Gastroesophageal sphincter (tissue), 4 donors: ENCODE data around the gene UIMC1. TPM values are rescaled to one million over a fixed set of nuclear protein-coding genes. Genes with fewer than 3 reads are reported as not detected.

Experiments used
- ATAC-seq: fragments of 150-250 bp; one replicate; pipeline ENCODE4 v1.9.1; 2016; ENCODE audit warnings: mild to moderate bottlenecking, moderate library complexity
- H3K27ac ChIP-seq, 4 donors: fragments of 200-600 bp; sonication (generic) in 3 of 4; 1 replicate in 3 of 4; 2 replicates in 1 of 4; pipeline ENCODE4 v1.5.1; 2016 to 2019
- H3K27me3 ChIP-seq: fragments of 200-600 bp; sonication (generic); one replicate; pipeline ENCODE4 v1.5.1; 2019
- H3K36me3 ChIP-seq, 2 donors: fragments of 200-600 bp; sonication (generic); one replicate each; pipeline ENCODE4 v1.5.1; 2019; ENCODE audit warnings: control low read depth in 1 of 2
- H3K4me1 ChIP-seq, 3 donors: fragments of 200-600 bp; sonication (generic); 1 replicate in 2 of 3; 2 replicates in 1 of 3; pipeline ENCODE4 v1.5.1; 2016 to 2019; ENCODE audit warnings: control low read depth in 2 of 3
- H3K4me3 ChIP-seq, 2 donors: fragments of 200-600 bp; sonication (generic); one replicate each; pipeline ENCODE4 v1.5.1; 2019; ENCODE audit warnings: mild to moderate bottlenecking in 1 of 2, moderate library complexity in 1 of 2
- H3K9me3 ChIP-seq, 3 donors: fragments of 200-600 bp; sonication (generic); one replicate each; pipeline ENCODE4 v1.5.1; 2017 to 2019; ENCODE audit warnings: control low read depth in 2 of 3
- EP300 ChIP-seq: sonication (generic); formaldehyde crosslinking; IDR thresholded peaks from one replicate; pipeline ENCODE4 v1.6.1; 2017; ENCODE audit warnings: antibody characterized with exemption, mild to moderate bottlenecking
- POLR2A ChIP-seq, 2 donors: fragments of 450-650 bp; IDR thresholded peaks; one replicate each; pipeline ENCODE4 v1.6.1; 2017; ENCODE audit warnings: antibody characterized with exemption in 2 of 2, mild to moderate bottlenecking in 2 of 2, moderate library complexity in 1 of 2
- POLR2AphosphoS5 ChIP-seq: sonication (generic); formaldehyde crosslinking; IDR thresholded peaks from one replicate; pipeline ENCODE4 v1.6.1; 2017; ENCODE audit warnings: antibody characterized with exemption
- WGBS, 2 donors: methylation state at CpG; one replicate each; pipeline ENCODE4 v1.1.5; 2018; ENCODE audit warnings: low coverage in 1 of 2; 5-methylcytosine and 5-hydroxymethylcytosine counted together
- total RNA-seq, 4 donors: library from RNA; depleted of rRNA; stranded (reverse); fragments of >200 nt; gene quantifications; one replicate each; pipeline ENCODE4 v1.1.0, GENCODE V29; 2016
- TF ChIP-seq, protein P1 (sequence below), 4 experiments: fragments of 200-600 bp in 2 of 4; fragments of 450-650 bp in 2 of 4; sonication (generic) in 1 of 4; IDR thresholded peaks; one replicate each; pipeline ENCODE4 v1.5.1; 2017 to 2019; ENCODE audit warnings: antibody characterized with exemption in 4 of 4, mild to moderate bottlenecking in 2 of 4, moderate library complexity in 2 of 4

UIMC1 gene
- total RNA-seq, 4 donors from 2014 or later: 37.9 to 50.6 (median 44.7) TPM

DNA sequence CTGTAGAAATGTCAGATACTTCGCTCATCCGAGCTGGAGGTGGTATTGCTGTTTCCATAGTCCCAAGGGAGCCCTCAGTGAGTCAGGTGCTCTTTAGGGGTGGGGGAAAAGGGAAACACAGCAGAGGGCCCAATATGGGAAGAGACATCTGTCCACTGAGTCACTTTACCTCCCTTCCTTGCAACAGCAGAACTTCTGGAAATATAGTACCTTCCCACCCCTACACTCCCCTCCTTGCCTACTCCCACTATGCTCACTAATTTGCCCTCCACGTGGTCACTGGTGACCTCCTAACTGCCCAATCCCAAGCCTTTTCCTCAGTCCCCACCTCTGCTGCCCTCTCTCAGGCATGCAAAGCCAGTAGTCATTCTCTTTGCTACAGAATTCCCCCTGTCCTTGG, 109.3 kb downstream of the UIMC1 start:
- peaks cover 0 to 7% of the 10 kb centered on the region in 2 donors for H3K36me3 ChIP-seq
- H3K4me1 ChIP-seq: peaks cover 0 to 7% (median 0%) of the 10 kb centered on the region in 3 donors
- no peak overlapping the region for H3K4me3 ChIP-seq
- TF ChIP-seq, protein P1, sequence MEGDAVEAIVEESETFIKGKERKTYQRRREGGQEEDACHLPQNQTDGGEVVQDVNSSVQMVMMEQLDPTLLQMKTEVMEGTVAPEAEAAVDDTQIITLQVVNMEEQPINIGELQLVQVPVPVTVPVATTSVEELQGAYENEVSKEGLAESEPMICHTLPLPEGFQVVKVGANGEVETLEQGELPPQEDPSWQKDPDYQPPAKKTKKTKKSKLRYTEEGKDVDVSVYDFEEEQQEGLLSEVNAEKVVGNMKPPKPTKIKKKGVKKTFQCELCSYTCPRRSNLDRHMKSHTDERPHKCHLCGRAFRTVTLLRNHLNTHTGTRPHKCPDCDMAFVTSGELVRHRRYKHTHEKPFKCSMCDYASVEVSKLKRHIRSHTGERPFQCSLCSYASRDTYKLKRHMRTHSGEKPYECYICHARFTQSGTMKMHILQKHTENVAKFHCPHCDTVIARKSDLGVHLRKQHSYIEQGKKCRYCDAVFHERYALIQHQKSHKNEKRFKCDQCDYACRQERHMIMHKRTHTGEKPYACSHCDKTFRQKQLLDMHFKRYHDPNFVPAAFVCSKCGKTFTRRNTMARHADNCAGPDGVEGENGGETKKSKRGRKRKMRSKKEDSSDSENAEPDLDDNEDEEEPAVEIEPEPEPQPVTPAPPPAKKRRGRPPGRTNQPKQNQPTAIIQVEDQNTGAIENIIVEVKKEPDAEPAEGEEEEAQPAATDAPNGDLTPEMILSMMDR (IDR thresholded peaks at IDR 0.05): no peak
- TF ChIP-seq POLR2A (IDR thresholded peaks at IDR 0.05) (no peak), EP300 (no peak), POLR2AphosphoS5 (no peak)
- no peaks in the 10 kb centered on the region for H3K9me3 ChIP-seq
- 60 to 61% methylated on average over 2 to 3 of the region's 3 CpGs for WGBS, 2 donors
- no peaks in the 10 kb centered on the region for H3K27me3 ChIP-seq
- no peak overlapping the region for H3K27ac ChIP-seq
- ATAC-seq: no peak

DNA sequence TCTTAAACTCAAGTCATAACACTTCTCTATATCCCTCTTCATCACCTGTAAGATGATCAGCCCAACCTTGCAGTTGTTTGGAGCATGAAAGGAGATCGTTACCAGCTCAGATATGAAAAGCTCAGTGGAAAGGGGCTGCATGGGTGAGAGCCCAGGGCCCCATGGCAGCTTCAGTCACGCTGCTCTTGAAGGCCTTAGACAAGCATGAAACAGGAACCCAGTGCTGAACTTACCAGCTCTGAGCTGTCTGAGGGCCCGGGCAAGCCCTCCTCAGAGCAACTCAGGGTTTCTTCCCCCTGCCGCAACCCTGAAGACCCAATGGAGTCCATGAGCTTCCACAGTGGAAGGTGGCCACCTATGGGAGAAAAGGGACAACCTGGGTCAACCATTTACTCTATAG, 110.7 kb downstream of the UIMC1 start:
- WGBS, 2 donors: no CpG with 5 or more reads among the region's 4 CpGs
- no peaks in the 10 kb centered on the region for H3K36me3 ChIP-seq
- no peaks in the 10 kb centered on the region for H3K9me3 ChIP-seq
- TF ChIP-seq POLR2AphosphoS5 (no peak), EP300 (no peak), POLR2A (IDR thresholded peaks at IDR 0.05) (no peak)
- TF ChIP-seq, protein P1 (IDR thresholded peaks at IDR 0.05): no peak
- peaks cover 0 to 7% (median 0%) of the 10 kb centered on the region in 3 donors for H3K4me1 ChIP-seq
- no peak overlapping the region for H3K4me3 ChIP-seq
- no peak overlapping the region for H3K27ac ChIP-seq
- ATAC-seq: no peak
- peaks cover 7% of the 10 kb centered on the region for H3K27me3 ChIP-seq

- Histone ChIP-seq H3K4me3 (no peak overlapping the region), H3K27me3 (peaks cover 7% of the 10 kb centered on the region), H3K36me3 (no peaks in the 10 kb centered on the region), H3K27ac (no peak overlapping the region), H3K9me3 (no peaks in the 10 kb centered on the region), H3K4me1 (no peaks in the 10 kb centered on the region)
- ATAC-seq: no peak
- TF ChIP-seq POLR2AphosphoS5 (no peak), EP300 (no peak), POLR2A (IDR thresholded peaks at IDR 0.05) (no peak)
- TF ChIP-seq, protein P1 (IDR thresholded peaks at IDR 0.05): no peak
- 67 to 97% methylated on average over 1 to 3 of the region's 6 CpGs for WGBS, 2 donors
Measured at GRCh38 chr5:176894298-176894697, 112.3 kb downstream of the UIMC1 start.

DNA sequence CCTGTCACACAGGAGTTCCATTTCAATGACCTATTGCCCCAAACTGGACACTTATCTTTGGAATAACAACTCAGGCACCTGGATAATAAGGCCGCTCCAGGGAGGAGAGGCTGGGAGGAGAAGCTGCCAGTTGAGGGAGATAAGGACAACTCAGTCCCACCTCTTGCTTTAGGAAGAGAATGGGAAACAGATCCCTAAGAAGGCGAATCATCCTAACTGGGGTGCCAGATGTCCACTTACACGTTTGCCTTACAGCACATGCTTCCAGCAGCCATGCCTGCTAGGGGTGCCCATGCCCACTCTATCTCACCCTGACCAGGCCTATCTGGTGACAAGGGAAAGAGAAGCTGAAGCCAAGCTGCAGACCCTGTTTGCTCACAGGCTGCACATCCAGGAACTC, 113.9 kb downstream of the UIMC1 start:
- Histone ChIP-seq H3K27ac (no peak overlapping the region), H3K9me3 (no peaks in the 10 kb centered on the region), H3K4me3 (no peak overlapping the region), H3K4me1 (no peaks in the 10 kb centered on the region), H3K36me3 (no peaks in the 10 kb centered on the region), H3K27me3 (peaks cover 7% of the 10 kb centered on the region)
- no peak for ATAC-seq
- TF ChIP-seq EP300 (no peak), POLR2A (IDR thresholded peaks at IDR 0.05) (no peak), POLR2AphosphoS5 (no peak)
- TF ChIP-seq, protein P1 (IDR thresholded peaks at IDR 0.05): no peak
- WGBS, 2 donors: 37 to 44% methylated on average over 1 to 3 of the region's 3 CpGs

DNA sequence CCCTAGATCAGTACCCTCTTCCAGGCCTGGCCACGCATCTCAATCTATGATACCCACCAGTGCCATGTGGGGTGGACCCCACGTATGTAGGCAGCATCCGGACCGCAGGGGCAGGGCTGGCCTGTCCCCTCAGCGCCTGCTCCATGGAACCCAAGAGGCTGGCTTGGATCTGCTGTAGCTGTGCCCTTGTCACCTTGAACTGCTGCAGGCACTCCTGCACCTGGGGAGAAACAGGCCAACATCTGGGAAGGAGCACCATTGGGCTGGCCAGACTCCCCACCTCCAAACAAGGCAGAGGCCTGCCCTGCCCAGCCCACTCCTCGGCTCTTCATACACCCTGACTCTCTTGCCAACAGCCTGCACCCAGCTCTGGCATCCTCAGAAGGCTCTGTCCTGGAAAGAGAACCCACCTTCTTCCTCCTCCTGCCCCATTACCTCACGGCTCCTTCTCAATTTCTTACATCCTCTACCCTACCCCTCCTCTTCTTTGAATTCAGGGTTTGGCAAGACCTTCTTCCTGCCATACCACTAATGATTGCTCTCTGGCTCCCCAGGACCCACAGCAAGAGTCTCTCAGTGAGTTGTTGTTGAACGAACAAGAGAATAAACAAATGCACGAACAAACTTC, 115.1 kb downstream of the UIMC1 start:
- no peaks in the 10 kb centered on the region for H3K36me3 ChIP-seq
- WGBS, 2 donors: 44 to 86% methylated on average over 1 to 3 of the region's 9 CpGs
- no peak for ATAC-seq

More for the DNA sequence above, 115.1 kb downstream of the UIMC1 start:
- no peak overlapping the region for H3K4me3 ChIP-seq
- H3K4me1 ChIP-seq: no peaks in the 10 kb centered on the region
- H3K9me3 ChIP-seq: no peaks in the 10 kb centered on the region
- peaks cover 7% of the 10 kb centered on the region for H3K27me3 ChIP-seq
- no peak for TF ChIP-seq POLR2A (IDR thresholded peaks at IDR 0.05)
- TF ChIP-seq EP300: no peak
- no peak for TF ChIP-seq POLR2AphosphoS5
- TF ChIP-seq, protein P1 (IDR thresholded peaks at IDR 0.05): no peak
- H3K27ac ChIP-seq: no peak overlapping the region
